CD1c-positive myeloid dendritic cell (primary cell): ENCODE data around the gene CST9L.
"Not testable (repeated sequence)": the region's sequence is repeated elsewhere in the genome, so short reads cannot be mapped to it uniquely, and the experiment has no call there.

Source experiments
- DNase-seq: peaks from one replicate; pipeline ENCODE4 v3.0.0-alpha.2; 2016; ENCODE audit errors: extremely low spot score

Gene CST9L

GRCh38 chr20:23586735-23587525 is 18.6 kb upstream of the CST9L start:
- DNase-seq, result no peak

DNA sequence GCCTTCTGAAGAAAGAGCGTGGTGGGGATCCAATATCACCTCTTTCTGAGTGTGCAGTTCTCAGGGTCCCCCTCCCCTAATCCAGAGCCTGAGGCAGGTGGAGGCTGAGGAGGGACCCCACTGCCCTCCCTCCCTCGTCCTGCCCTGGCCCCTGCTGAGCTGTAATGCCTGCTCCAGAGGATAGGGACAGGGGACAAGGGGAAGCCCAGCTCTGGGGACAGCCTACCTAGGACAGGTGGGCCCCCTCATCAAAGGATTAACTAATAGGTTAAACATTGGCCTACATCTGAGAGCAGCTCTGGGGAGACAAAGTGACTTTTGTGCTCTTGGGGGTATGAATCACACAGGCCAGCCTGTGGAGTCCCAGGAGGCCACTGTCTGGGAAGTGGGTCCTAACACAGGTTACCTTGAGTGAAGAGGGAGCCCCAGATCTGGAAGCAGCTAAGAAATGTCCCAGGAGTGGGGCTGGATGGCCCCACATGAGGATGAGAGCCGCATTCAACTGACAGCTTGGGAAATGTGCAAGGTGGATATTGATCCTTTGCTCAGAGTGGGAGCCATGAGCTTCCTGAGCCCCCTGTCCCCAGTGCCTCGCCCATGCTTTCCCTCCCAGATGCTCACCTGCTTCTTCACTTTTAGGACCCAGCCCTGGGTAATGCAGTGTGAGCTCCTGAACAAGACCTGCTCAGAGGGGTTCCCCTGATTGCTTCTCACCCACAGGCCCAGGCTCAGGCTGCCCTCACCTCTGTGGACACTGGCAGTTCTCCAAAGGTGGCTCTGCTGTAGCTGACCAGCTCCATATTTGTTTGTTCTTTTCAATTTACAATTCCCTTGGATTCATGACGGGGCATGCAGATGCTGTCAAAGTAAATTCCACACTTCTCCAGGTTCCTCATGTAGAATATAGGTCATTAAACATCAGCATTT is 17.8 kb upstream of the CST9L start:
- no peak for DNase-seq

GRCh38 chr20:23585449-23585807 is 17.1 kb upstream of the CST9L start:
- no peak for DNase-seq

- no peak for DNase-seq
Measured at GRCh38 chr20:23584434-23585199, 16.3 kb upstream of the CST9L start.

GRCh38 chr20:23583526-23583925 is 15.2 kb upstream of the CST9L start:
- DNase-seq, result no peak

GRCh38 chr20:23582293-23582692 is 14.0 kb upstream of the CST9L start:
- DNase-seq, result no peak

- not testable (repeated sequence) for DNase-seq
Measured at GRCh38 chr20:23581833-23582232, 13.5 kb upstream of the CST9L start.

DNA sequence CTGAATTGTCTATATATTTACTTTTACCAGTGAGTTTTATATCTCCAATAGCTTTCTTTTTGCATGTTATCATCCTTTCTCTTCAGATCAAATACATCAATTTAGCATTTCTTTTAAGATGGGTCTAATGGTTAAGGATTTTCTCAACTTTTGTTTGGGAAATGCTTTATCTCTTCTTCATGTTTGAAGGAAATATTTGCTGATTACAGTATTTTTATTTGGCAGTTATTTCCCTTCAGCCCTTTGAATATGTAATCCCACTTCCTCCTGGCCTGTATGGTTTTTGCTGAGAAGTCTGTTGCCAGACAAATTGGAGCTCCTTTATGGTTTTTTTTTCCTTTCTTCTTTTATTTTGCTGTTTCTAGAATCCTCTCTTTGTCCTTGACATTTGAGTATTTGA is 6.7 kb upstream of the CST9L start:
- no peak for DNase-seq

DNA sequence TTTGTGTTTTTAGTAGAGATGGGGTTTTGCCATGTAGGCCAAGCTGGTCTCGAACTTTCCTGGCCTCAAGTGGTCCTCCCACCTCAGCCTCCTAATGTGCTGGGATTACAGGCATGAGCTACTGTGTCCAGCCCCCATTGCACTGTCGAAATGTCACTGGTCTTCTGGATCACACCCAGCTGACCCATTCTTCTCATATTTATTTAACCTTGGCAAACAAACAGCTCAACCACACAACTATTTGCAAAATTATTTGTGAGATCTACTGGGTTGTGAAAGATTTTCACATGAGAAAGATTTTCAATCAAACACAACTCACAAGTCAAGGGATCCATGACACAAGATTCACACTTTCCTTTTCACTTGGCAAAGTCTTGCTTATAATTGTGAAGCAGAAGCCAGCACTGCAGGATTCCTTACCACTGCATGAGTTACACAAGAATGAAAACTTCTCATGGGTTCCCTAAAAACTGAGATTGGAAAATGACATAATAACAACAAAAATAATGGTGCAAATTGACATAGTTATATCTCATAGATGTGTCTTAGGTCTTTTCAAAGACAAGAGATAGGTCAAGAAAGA is 2.0 kb upstream of the CST9L start:
- DNase-seq, result no peak

DNA sequence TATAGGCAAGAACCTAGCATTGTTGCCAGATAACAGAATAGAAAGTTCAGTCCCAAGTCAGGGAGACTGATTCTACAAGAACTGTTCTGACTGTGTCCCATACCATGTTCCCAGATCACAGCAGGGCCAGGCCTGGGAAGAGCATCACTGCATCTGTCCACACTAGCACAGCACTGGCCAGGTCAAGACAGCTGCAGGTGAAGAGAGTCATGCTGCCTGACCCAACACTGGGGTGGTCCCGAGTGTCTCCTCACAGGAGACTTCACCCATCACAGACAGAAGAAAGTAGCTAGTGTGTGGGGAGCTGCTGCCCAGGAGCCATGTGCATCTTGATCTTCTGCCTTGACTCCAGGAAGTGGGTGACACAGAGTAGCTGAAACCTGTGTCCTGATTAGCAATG is 1.3 kb upstream of the CST9L start:
- DNase-seq, result no peak

- no peak for DNase-seq
Measured at GRCh38 chr20:23568971-23569330, 667 bp upstream of the CST9L start.

DNA sequence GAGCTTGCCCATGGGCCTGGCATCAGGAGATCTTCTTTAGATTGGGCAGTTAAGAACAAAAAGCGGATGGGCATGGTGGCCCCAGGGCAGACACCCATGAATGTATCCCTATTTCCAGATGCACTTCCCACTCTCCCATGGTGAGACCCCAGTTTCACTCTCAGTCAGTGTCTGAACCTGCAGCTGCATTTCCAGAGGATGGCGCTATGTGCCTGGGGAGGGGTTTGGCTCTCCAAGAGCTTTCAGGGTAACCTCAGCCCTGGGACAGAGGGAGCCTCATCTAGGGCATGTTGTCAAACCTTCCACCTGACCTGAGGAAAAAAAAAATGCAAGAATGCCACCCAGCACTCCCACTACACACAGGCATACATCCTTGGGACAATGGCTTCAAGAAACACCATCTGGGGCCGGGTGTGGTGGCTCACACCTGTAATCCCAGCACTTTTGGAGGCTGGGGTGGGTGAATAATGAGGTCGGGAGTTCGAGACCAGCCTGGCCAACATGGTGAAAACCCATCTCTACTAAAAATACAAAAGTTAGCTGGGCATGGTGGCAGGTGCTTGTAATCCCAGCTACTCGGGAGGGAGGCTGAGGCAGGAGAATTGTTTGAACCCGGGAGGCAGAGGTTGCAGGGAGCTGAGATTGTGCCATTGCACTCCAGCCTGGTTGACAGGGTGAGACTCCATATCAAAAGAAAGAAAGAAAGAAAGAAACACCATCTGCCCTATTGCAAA is 1.9 kb downstream of the CST9L start:
- no peak for DNase-seq

- no peak for DNase-seq
Measured at GRCh38 chr20:23565503-23566045, 2.7 kb downstream of the CST9L start.

- DNase-seq, result no peak
Measured at GRCh38 chr20:23564927-23565326, 3.4 kb downstream of the CST9L start.

DNA sequence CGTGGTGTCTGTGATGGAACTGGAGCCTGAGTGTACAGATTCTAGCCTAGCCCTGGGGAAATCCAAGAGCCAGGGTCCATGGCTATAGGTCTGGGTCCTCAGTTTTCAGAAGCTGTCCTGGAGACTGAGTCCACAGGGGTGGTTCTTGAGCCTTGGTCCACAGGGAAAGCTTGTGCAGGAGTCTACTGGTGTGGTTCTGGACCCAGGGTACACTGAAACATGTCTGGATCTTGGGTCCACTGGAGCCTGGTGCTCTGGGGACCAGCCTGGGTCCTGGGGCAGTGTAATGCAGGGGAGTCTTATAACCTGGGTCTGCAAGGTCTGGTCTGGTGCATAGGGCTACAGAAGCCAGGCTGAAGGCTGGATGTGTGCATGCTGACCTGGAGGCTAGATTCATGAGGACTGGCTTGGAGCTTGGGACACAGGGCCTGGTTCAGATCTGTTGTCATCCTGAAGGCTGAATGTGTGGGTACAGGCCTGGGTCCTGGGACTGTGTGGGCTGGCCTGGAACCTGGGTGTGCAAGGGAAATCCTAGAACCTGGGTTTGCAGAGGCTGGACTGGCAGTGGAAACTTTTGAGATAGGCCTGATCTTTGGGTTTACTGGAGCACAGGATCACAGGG is 5.5 kb downstream of the CST9L start:
- no peak for DNase-seq

GRCh38 chr20:23554401-23554800 is 13.9 kb downstream of the CST9L start:
- no peak for DNase-seq

DNA sequence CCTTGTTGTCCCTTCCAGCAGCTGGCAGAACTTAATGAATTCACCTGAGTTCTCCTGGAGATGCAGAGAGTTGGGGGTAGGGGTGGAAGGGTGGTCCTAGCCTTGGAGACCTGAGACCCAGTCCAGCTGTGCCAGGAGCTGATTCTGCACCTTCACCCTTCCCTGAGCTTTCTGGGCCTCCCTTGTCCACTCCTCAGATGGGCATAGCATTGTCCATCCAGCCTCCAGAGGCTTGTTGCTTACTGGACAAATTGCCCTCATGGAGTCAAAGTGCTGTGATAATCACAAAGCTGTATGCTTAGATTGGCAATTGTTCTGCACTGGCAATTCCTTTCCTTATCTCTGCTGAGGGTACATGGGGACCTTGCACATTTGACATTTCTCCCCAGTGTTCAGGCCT is 16.5 kb downstream of the CST9L start:
- no peak for DNase-seq

GRCh38 chr20:23551383-23551782 is 16.9 kb downstream of the CST9L start:
- DNase-seq, result no peak

DNA sequence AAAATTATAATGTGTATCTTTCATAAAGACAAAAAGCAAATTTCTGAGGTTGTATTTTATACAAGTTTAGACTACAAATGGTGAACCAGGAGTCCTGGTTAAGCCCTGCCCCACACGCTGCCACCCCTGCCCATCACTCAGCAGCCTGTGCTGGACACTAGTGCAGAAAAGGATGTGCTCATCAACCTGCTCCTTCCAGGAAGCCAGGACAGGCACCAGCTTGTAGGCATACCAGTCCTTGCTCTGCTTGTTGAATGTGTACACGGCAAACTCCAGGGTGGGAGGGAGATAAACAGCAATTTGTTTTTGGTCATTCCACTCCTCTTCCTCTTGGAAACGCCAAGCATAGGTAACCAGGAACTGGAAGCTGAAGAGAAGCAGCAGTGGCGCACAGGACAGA is 18.1 kb downstream of the CST9L start:
- DNase-seq, result no peak

DNA sequence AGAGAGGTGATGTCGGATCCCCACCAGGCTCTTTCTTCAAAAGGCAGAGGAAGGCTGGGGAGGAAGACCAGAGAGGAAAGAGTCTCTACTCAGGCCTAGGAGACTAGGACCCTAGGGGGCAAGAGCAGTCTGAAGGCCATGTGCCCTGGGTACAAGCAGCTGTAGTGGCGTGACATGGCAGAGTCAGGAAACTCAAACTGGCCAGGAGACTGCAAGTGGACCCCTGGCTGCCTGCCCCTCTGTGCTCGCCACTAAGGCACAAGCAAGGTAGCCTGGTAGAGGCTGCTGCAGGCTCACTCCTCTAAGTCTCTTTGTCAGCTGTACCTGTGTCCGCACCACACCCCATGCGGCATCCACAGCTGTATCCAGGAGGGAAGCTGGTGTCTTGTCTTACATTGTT is 19.9 kb downstream of the CST9L start:
- no peak for DNase-seq

- no peak for DNase-seq
Measured at GRCh38 chr20:23547613-23548012, 20.7 kb downstream of the CST9L start.
